ENCODE results near the gene SLC12A3. TPM values are rescaled to one million over a fixed set of nuclear protein-coding genes. Genes with fewer than 3 reads are reported as not detected.

The SLC12A3 gene
- total and polyA plus RNA-seq, 2 of the 4 experiments (the other 2 are of a cell fraction): not detected

DNA sequence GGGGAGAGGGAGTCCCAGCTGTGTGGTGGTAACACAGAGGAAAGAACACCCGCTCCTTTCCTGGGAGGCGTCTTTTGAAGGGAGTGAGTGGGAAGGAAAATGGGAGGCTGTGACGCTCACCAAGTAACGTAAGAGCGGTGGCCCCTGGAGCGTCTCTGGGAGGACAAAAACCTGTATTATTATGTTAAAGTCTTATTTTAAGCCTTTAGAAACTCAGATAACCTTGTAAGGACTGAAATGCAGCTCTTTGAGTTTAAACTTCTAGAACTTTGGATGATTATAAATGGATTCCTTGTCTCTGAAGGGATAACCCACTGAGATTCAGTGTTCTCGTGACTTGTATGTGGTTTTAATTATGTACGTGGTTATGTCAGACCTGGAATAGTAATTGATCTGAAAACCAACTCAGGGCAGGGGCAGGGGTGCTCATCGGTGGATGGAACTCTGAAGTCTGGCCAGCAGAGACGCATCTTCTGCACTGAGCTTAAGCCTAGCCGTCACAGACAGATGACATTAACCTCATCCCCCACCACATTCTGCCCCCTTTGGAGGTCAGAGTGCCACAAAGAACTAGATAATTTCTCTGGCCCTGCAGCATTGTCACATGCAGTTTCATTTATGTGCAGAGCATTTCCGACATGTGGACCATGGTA is 41.8 kb upstream of the SLC12A3 start:
- intact Hi-C loops (cut with micrococcal nuclease) (no loop called here), dilution Hi-C loops (cut with HindIII; ENCODE audit: low sequenced_read_pairs, unreplicated experiment) (no loop called here), in situ Hi-C loops (cut with MboI; ENCODE audit: low sequenced_read_pairs) (no loop called here)
- ChIA-PET CTCF (no interaction called here), POLR2A (ENCODE audit: unreplicated experiment) (interaction anchor here (0.7 kb wide), 1 partner anchor 10 kb away, joined by 3 read pairs; no protein-coding TSS in a partner anchor)
- no peak overlapping the region for H3K18ac ChIP-seq (ENCODE audit: low read depth, low read length)
- TF ChIP-seq BHLHE40 (IDR thresholded peaks at IDR 0.05; ENCODE audit: low read depth, low read length) (no peak), POLR2A (IDR thresholded peaks at IDR 0.05; ENCODE audit: low read depth, low read length) (no peak), MAZ (IDR thresholded peaks at IDR 0.05; ENCODE audit: borderline replicate concordance, low read depth, low read length) (no peak), RCOR1 (IDR thresholded peaks at IDR 0.05; ENCODE audit: insufficient replicate concordance, low read length) (no peak), MAFK (IDR thresholded peaks at IDR 0.05; ENCODE audit: low read depth, low read length) (no peak), CEBPB (IDR thresholded peaks at IDR 0.05; ENCODE audit: low read depth, low read length) (no peak), RFX5 (IDR thresholded peaks at IDR 0.05; ENCODE audit: low read depth, low read length) (no peak), CHD1 (IDR thresholded peaks at IDR 0.05; ENCODE audit: low read depth, low read length) (no peak)
- TF ChIP-seq, protein P1, sequence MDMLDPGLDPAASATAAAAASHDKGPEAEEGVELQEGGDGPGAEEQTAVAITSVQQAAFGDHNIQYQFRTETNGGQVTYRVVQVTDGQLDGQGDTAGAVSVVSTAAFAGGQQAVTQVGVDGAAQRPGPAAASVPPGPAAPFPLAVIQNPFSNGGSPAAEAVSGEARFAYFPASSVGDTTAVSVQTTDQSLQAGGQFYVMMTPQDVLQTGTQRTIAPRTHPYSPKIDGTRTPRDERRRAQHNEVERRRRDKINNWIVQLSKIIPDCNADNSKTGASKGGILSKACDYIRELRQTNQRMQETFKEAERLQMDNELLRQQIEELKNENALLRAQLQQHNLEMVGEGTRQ (IDR thresholded peaks at IDR 0.05; ENCODE audit: low read depth, low read length): no peak
- no TSS peak for BruUV-seq (replicated peaks)
- peaks cover 23% of the 10 kb centered on the region for H3K36me3 ChIP-seq (ENCODE audit: control insufficient read depth, insufficient read depth, low read length)
- ATAC-seq (ENCODE audit: low read depth): no peak
- H3K27me3 ChIP-seq (ENCODE audit: control insufficient read depth, insufficient read depth, low read length): no peaks in the 10 kb centered on the region
- no peaks in the 10 kb centered on the region for H3K4me1 ChIP-seq (ENCODE audit: control insufficient read depth, insufficient read depth, low read length)
- H3K27ac ChIP-seq (ENCODE audit: insufficient read depth, low read length): no peak overlapping the region
- no peak overlapping the region for H3K23ac ChIP-seq (ENCODE audit: low read depth, low read length)
- H3K9me3 ChIP-seq (ENCODE audit: control insufficient read depth, insufficient read depth, low read length): no peaks in the 10 kb centered on the region
- no peaks in the 10 kb centered on the region for H4K20me1 ChIP-seq (ENCODE audit: insufficient read depth, low read length)
- H3K79me1 ChIP-seq (ENCODE audit: low read depth in 1 of 2, low read length in 2 of 2): 0 out of 4 replicates have a peak, but pooled peaks cover 0 to under 1% of the 10 kb centered on the region in 2 experiments
- no peak overlapping the region for H3K56ac ChIP-seq (ENCODE audit: extremely low read depth, insufficient read depth, low read length)
- no peak overlapping the region for H2BK5ac ChIP-seq (ENCODE audit: low read depth, low read length, poor library complexity, severe bottlenecking)
- H2AK9ac ChIP-seq (replicated peaks; ENCODE audit: low read depth, low read length, poor library complexity): no peak overlapping the region
- H2AK5ac ChIP-seq (ENCODE audit: low read depth, low read length): no peak overlapping the region
- H4K91ac ChIP-seq (ENCODE audit: insufficient read depth, low read depth, low read length): no peak overlapping the region
- H2BK20ac ChIP-seq (ENCODE audit: low read depth, low read length): no peak overlapping the region
- no peak for DNase-seq
- no peak overlapping the region for H2BK120ac ChIP-seq (ENCODE audit: low read depth, low read length)
- no peak overlapping the region for H3K9ac ChIP-seq (ENCODE audit: low read depth, low read length)
- WGBS, 2 experiments (ENCODE audit: extremely low coverage in 2 of 2, insufficient read length in 1 of 2): 93% methylated on average over 3 of the region's 12 CpGs; no CpG with 5 or more reads in 1 of the 2 experiments
- H4K5ac ChIP-seq (ENCODE audit: low read depth, low read length): no peak overlapping the region
- H3K4me3 ChIP-seq (ENCODE audit: insufficient read depth, low read depth, low read length): no peak overlapping the region
- H2BK15ac ChIP-seq (ENCODE audit: low read depth, low read length): no peak overlapping the region
- H3K4me2 ChIP-seq (ENCODE audit: low read depth, low read length): no peak overlapping the region
- no peak overlapping the region for H3K14ac ChIP-seq (replicated peaks; ENCODE audit: low read depth, low read length)
- no peak overlapping the region for H2AFZ ChIP-seq (replicated peaks; ENCODE audit: low read length, poor library complexity)
- H3K9me1 ChIP-seq (ENCODE audit: insufficient read depth, low read length): no peaks in the 10 kb centered on the region
- no peak overlapping the region for H4K8ac ChIP-seq (ENCODE audit: low read depth in 2 of 2, low read length in 2 of 2)
- H3K4ac ChIP-seq (ENCODE audit: low read depth, low read length): no peak overlapping the region
